Measurements from ENCODE around the gene ARHGEF9. TPM values are rescaled to one million over a fixed set of nuclear protein-coding genes. Genes with fewer than 3 reads are reported as not detected.

Gene ARHGEF9
- total RNA-seq, 1 donor from 2014 or later = 10.3 TPM

GRCh38 chrX:63635750-63636149 lies 149.3 kb downstream of the ARHGEF9 start:
- no peaks in the 10 kb centered on the region for H3K4me1 ChIP-seq
- no peak for TF ChIP-seq POLR2AphosphoS5 (IDR thresholded peaks at IDR 0.05; ENCODE audit: insufficient read depth in 1 of 2, low read depth in 1 of 2)
- no peak for TF ChIP-seq CTCF (IDR thresholded peaks at IDR 0.05)
- TF ChIP-seq POLR2A (IDR thresholded peaks at IDR 0.05) = no peak

GRCh38 chrX:63613531-63614028 lies 171.4 kb downstream of the ARHGEF9 start:
- intact Hi-C loops (cut with DNase I) = no loop called here

More at GRCh38 chrX:63635750-63636149, 149.3 kb downstream of the ARHGEF9 start:
- intact Hi-C loops (cut with DNase I) = no loop called here
- no peak overlapping the region for H3K4me3 ChIP-seq
- no peaks in the 10 kb centered on the region for H3K9me3 ChIP-seq
- no peak for DNase-seq (ENCODE audit: extremely low spot score in 2 of 2)
- H3K27ac ChIP-seq = no peak overlapping the region
- H3K36me3 ChIP-seq = no peaks in the 10 kb centered on the region
- no peaks in the 10 kb centered on the region for H3K27me3 ChIP-seq

GRCh38 chrX:63585936-63586335 lies 199.1 kb downstream of the ARHGEF9 start:
- intact Hi-C loops (cut with DNase I) = no loop called here
- Histone ChIP-seq H3K4me3 (no peak overlapping the region), H3K9me3 (no peaks in the 10 kb centered on the region), H3K36me3 (no peaks in the 10 kb centered on the region), H3K27me3 (no peaks in the 10 kb centered on the region), H3K27ac (no peak overlapping the region), H3K4me1 (no peaks in the 10 kb centered on the region)
- DNase-seq (ENCODE audit: extremely low spot score in 2 of 2) = no peak
- TF ChIP-seq POLR2AphosphoS5 (IDR thresholded peaks at IDR 0.05; ENCODE audit: insufficient read depth in 1 of 2, low read depth in 1 of 2) = no peak
- no peak for TF ChIP-seq CTCF (IDR thresholded peaks at IDR 0.05)
- no peak for TF ChIP-seq POLR2A (IDR thresholded peaks at IDR 0.05)

More at GRCh38 chrX:63613531-63614028, 171.4 kb downstream of the ARHGEF9 start:
- Histone ChIP-seq H3K9me3 (no peaks in the 10 kb centered on the region), H3K4me1 (no peaks in the 10 kb centered on the region), H3K27ac (no peak overlapping the region), H3K36me3 (no peaks in the 10 kb centered on the region), H3K4me3 (no peak overlapping the region), H3K27me3 (no peaks in the 10 kb centered on the region)
- no peak for TF ChIP-seq CTCF (IDR thresholded peaks at IDR 0.05)
- TF ChIP-seq POLR2AphosphoS5 (IDR thresholded peaks at IDR 0.05; ENCODE audit: insufficient read depth in 1 of 2, low read depth in 1 of 2) = no peak
- no peak for TF ChIP-seq POLR2A (IDR thresholded peaks at IDR 0.05)
- no peak for DNase-seq (ENCODE audit: extremely low spot score in 2 of 2)

MicroRNA genes within 50 kb of the gene (microRNA counts, 767-probe panel; counts per million panel counts)
- microRNA hsa-miR-1468 = 238 to 261 counts per million in 2 donors

Small RNAs within 50 kb of the gene (microRNA-seq; reads per million reads assigned to microRNA genes)
- 6.7 reads per million, percentile 13 among the genes with 10 or more reads in this experiment for gene MIR1468 (ENCODE audit: borderline number of aligned reads, borderline replicate concordance)

Small RNAs within 50 kb of the gene (small RNA-seq; reads per million reads assigned to genes)
- 5.4 reads per million, percentile 88 among the genes with 10 or more reads in this experiment for gene MIR1468

Data from vagina (tissue), 2 donors.